ENCODE measurements around the gene RECQL.
A peak's percentile ranks its signal among the peaks of the same experiment; 100 is the strongest.

RECQL gene, protein sequence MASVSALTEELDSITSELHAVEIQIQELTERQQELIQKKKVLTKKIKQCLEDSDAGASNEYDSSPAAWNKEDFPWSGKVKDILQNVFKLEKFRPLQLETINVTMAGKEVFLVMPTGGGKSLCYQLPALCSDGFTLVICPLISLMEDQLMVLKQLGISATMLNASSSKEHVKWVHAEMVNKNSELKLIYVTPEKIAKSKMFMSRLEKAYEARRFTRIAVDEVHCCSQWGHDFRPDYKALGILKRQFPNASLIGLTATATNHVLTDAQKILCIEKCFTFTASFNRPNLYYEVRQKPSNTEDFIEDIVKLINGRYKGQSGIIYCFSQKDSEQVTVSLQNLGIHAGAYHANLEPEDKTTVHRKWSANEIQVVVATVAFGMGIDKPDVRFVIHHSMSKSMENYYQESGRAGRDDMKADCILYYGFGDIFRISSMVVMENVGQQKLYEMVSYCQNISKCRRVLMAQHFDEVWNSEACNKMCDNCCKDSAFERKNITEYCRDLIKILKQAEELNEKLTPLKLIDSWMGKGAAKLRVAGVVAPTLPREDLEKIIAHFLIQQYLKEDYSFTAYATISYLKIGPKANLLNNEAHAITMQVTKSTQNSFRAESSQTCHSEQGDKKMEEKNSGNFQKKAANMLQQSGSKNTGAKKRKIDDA

GRCh38 chr12:21501258-21502163, at the start of gene RECQL, which contains the start of gene GOLT1B:
Gene RECQL (minus strand): TSS chr12:21501635. CDS start chr12:21499570, 2,065 bp downstream.
Gene GOLT1B (plus strand): TSS chr12:21501789. CDS start chr12:21501924, 135 bp downstream.
- peak; percentile 77 for DNase-seq (ENCODE audit: low read depth)

GRCh38 chr12:21547437-21547836, 46.0 kb upstream of the RECQL start:
- DNase-seq (ENCODE audit: low read depth): no peak

- DNase-seq (ENCODE audit: low read depth): no peak
Observed at GRCh38 chr12:21546716-21547115, 45.3 kb upstream of the RECQL start.

- DNase-seq (ENCODE audit: low read depth): no peak
Observed at GRCh38 chr12:21545557-21545956, 44.1 kb upstream of the RECQL start.

DNA sequence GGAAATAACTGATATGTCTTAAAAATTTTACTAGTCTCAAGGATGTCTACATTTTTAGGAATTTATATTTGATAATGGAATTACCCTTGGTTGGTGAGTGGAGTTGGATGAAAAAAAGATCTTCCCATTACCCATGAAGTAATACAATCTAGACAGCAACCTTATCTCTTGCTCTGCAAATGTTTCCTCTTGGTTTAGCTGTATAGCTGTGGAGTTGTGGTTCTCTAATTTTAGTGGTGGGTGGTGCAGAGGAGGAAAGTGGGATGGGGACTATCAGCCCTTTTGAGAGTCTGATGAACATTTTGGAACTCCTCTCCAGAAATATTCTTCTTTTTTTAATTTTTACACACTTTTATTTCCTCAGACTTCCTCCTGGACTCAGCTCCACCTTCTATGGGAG, 41.7 kb upstream of the RECQL start:
- no peak for DNase-seq (ENCODE audit: low read depth)

GRCh38 chr12:21542403-21542802, 41.0 kb upstream of the RECQL start:
- DNase-seq (ENCODE audit: low read depth): no peak

- DNase-seq (ENCODE audit: low read depth): no peak
Observed at GRCh38 chr12:21541773-21542172, 40.3 kb upstream of the RECQL start.

DNA sequence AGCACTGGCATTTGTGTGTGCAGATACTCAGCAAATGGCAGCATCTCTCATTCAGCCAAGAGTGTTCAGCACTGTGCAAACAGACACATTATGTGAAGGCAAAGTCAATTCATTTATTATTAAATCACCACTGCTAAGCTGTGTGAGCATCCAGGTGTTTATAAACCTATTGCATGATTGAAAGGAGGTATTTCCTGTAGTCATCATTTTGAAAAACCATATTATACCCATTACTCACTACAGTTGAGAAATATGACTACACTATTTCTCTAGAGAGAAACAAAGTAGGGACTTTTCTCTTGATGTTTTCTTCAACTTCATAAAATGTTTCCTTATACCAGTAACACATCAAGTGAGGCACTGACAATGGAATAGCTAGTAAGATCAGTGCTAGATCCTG, 38.4 kb upstream of the RECQL start:
- no peak for DNase-seq (ENCODE audit: low read depth)

GRCh38 chr12:21538061-21538653, 36.7 kb upstream of the RECQL start:
- DNase-seq (ENCODE audit: low read depth): no peak

DNA sequence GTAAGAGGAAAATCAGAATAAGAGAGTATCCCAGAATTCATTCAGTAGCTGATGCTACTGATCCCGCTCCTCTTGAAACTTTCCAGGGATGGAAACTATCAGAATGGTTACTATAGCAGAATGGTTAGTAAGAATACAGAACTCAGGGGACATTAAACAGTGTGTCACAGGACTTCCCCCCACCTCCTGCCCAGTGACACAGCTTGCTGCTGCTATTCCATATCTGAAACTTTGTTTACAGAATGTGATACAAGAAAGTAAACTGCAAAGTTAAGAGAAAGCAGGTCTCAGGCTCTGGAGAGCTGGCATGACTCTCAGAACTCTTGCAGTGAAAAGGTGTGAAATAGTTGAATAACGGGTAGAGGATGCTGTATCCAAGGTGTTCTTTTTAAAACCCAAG, 28.0 kb upstream of the RECQL start:
- no peak for DNase-seq (ENCODE audit: low read depth)

DNA sequence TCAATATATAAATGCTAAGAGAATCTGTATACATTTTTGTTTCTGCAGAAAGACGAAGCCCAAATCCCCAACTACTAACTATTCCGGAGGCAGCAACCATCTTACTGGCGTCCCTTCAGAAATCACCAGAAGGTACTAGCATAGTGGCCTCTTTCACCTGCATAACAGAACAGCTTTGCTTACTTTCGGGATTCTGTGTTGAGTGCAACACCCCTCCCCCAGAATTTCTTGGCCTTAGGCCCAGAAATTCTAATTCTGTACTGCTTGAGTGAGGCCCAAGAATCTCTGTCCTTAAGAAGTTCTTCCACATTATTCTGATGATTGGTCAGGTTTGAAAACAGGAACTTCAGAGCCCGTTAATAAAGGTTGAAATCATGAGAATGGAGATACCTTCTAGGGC, 27.5 kb upstream of the RECQL start:
- DNase-seq (ENCODE audit: low read depth): no peak

GRCh38 chr12:21527451-21528180, 26.2 kb upstream of the RECQL start:
- DNase-seq (ENCODE audit: low read depth): peak; percentile 39

- DNase-seq (ENCODE audit: low read depth): no peak
Observed at GRCh38 chr12:21526721-21527345, 25.4 kb upstream of the RECQL start.

GRCh38 chr12:21526053-21526452, 24.6 kb upstream of the RECQL start, which contains the start of gene SPX:
Gene SPX (plus strand): TSS chr12:21526296. CDS start chr12:21526473, 177 bp downstream.
- no peak for DNase-seq (ENCODE audit: low read depth)

- DNase-seq (ENCODE audit: low read depth): no peak
Observed at GRCh38 chr12:21523148-21523547, 21.7 kb upstream of the RECQL start.

GRCh38 chr12:21521541-21521940, 20.1 kb upstream of the RECQL start:
- no peak for DNase-seq (ENCODE audit: low read depth)

DNA sequence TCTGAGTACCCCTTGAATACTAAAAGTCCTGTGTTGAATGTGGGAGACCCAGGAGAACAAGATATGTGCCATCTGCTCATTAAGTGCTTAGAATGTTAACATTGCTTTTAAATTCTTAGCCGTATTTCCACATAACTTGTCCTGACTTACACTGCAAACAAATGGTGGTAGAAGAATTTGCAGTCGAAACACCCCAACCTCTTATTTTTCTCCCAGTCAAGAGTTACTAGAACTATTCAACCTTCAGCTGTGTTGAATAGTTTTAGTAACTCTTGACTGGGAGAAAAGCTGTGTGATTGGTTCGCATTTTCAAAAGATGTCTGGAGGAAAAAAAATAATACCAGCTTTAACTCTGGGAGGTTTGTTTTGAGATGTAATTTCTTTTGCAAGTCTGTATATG, 17.0 kb upstream of the RECQL start:
- no peak for DNase-seq (ENCODE audit: low read depth)

DNA sequence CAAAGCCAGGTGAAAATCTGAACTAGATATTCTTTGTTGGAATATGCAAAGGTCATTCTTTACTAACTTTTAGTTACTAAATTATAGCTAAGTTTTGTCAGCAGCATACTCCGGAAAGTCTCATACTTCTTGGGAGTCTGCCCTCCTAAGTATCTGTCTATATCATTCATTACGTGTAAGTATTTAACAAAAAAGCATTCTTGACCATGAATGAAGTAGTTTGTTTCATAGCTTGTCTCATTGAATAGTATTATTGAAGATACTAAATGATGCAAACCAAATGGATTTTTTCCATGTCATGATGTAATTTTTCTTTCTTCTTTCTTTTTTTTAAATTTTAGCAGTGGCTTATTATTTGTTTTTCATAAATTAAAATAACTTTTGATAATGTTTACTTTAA, 14.8 kb upstream of the RECQL start:
- DNase-seq (ENCODE audit: low read depth): no peak

DNA sequence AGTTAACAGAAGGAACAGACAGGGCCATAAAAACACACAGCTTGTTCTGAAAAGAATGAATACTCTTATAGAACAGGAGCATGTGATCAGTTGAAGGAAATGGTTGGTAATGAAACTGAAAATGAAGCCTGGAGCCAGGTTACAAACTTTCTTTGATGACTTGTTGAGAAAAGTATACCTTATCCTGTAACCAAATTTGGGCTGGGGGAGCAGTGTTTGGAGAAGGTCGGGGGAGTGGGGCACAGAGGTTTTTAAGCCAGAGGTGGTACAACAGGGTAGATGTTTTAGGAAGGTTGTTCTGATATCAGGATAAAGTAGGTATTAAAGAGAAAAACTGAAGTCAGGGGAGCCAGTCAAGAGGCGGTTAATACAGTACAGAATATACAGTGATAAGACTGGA, 8.3 kb upstream of the RECQL start:
- no peak for DNase-seq (ENCODE audit: low read depth)

- DNase-seq (ENCODE audit: low read depth): no peak
Observed at GRCh38 chr12:21507849-21508248, 6.4 kb upstream of the RECQL start.

GRCh38 chr12:21505888-21506287, 4.5 kb upstream of the RECQL start:
- no peak for DNase-seq (ENCODE audit: low read depth)

Data from stimulated activated CD8-positive, alpha-beta memory T cell treated with anti-CD3 and anti-CD28 coated beads, Interleukin-4, amount 100 ng/mL, for 24 hours (primary cell).